Pons (tissue), 1 donor: ENCODE data around the gene AHDC1.
"Not testable (repeated sequence)": the region's sequence is repeated elsewhere in the genome, so short reads cannot be mapped to it uniquely, and the experiment has no call there.

ENCODE experiments used
- DNase-seq: peaks from one replicate; pipeline ENCODE4 v3.0.0-alpha.2; 2016; ENCODE audit warnings: low spot score

The AHDC1 gene

GRCh38 chr1:27549807-27550408 is 54.0 kb downstream of the AHDC1 start:
- no peak for DNase-seq

DNA sequence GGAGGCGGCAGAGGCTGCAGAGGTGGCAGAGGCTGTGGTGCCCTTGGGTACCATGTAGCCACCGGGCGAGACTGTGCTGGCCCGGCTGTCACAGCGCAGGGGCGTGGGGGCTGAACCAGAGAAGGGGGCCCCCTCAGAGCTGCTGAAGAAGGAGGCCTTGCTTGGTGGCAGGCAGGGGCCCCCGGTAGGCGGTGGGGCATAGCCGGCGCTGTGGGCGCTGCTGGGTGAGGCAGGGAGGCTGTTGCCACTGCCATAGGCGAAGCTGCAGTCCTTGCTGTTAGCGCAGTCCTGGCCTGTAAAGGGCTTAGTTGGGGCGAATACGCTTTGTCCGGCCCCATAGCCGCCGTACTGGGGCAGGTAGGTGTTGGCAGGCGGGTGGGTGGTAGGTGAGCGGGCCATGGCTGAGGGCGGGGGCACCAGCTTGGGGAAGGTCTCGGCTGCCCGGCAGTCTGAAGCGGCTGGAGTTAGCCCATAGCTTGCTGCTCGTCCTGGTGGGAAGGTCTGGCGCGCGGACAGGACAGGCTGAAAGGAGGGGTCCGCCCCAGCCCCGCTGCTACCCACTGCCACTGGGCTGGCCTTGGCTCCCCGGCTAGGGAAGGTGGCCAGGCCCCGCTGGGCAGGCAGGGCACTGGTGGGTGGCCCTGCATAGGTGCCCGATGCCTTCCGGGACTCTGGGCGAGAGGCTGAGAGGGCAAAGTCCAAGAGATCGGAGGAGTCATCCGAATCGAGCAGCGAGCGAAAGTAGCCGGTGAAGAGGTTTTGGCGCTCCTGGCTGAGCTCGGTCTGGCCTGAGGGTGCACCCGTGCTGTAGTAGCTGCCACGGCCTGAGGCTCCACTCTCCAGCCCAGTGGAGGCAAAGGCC is 54.9 kb downstream of the AHDC1 start:
- no peak for DNase-seq

DNA sequence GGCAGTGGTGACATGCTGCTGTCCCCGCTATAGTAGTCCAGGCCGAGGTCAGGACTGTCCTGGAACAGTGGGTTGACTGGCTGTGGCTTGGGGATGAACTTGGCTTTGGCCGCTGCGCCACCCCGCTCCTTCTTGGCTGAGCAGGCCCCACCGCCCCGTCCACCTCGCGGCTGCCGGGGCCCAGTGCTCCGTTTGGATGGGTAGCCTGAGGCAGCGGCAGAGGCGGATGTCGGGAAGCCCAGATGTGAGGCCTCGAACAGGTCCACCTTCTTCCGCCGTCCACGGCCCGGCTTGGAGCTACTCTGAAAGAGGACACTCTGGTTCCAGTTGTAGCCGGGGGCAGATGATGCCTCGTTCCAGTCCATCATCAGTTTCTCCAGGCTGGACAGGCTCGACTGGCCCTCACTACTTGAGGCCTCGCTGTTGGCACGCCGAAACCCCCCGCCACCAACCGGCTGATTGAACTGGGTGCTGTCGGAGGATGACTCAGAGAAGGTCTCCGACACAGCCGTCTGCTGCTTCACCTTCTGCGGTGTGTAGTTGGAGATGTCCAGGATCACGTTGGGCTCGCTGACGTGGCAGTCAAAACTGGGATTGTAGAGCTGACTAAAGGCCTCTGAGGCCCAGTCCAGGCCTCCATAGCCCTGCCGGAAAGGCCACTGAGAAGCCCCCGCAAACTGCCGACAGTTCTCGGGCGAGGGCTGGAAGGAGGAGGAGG is 55.6 kb downstream of the AHDC1 start:
- DNase-seq: no peak

DNA sequence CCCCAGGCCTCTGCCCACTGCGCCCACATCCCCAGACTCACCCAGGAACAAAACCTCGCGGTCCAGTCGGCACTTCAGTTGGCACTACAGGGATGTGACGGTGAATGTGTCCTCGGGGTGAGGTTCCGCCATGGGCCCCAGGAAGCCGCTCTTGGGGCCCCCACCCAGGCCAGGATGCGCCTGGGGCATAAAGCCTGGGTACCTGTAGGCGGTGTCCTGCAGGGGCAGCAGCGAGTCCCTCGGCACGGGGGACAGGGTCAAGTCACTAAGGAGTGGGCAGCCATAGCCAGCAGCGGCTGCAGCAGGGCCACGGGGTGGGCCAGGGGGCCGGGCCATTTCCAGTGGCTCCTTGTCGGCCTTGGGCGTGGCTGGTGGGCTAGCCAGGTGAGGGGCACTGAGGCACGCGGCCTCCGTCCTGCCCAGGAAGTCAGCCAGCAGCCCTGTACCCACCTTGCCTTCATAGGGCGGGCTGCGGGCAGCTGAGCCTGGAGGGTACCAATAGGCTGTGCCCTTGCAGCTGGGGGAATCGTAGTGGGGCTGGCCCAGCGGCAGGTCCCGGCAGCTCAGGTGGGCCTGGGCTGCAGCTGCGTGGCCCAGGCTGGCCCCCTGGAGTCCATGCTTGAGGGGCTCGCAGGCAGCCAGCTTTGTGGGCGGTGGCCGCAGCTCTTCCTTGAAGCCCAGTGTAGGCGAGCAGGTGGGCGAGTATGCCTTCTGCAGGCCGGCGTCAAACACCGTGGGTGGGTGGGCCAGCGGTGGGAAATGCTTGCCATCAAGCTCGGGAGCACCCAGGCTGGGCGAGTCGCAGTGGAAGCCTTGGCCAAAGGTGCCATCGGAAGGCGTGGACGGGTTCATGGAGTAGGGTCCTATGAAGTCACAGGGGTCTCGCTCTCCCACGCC is 56.5 kb downstream of the AHDC1 start:
- DNase-seq: no peak

- no peak for DNase-seq
These were observed 58.1 kb downstream of the AHDC1 start for GRCh38 chr1:27545876-27546275.

DNA sequence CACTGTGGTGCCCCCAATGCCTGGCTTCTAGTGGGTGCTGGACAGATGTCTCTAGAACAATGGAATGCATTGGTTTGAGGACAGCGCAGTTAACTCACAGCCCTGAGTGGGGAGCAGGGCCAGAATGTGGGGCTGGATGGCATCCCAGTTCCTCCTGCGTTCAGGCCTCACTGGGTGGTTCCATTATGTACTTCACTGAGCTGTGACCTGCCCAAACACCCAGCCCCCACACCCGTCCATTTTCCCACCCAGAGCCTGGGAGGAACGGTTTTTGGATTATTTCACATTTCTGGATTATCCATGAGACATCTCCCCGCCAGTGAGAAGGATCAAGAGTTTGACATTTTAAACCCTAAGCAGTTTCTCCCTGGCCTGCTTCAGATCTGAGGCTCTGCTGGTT is 58.7 kb downstream of the AHDC1 start:
- no peak for DNase-seq

DNA sequence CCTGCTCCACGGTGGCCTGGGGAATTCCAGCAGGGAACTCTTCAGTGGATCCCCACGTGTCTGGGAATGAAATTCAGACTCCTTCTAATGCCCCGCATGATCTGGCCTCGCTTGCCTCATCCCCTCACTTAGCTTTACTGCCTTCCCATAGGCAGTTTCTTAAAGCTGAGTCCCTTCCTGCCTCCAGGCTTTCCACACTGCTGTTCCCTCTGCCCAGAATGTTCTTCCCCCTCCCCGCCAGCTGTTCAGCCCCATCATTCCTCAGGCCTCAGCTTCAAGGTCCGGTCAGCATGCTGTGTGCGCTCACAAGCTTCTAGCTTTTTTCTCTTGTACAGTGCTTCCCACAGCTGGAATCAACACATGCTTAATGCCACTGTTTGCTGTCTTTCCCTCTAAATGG is 59.1 kb downstream of the AHDC1 start:
- DNase-seq: no peak

DNA sequence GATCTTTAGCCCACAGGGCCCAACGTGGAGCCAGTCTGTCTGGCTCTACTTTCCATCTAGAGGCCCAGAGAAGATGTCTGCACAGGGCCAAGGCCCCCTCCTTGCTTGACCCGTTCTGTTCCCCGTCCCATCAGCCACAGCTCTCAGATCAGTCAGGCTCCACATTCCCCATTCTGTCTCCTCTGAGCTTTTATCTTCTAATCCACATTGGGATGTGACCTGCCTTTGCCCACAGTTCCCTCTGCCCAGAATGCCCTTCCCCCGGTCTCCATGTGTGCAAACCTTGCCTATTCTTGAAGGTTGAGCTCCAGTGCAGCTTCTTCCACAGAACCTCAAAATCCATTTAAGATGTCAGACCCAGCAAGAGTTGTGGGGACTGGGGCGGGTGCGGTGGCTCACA is 60.7 kb downstream of the AHDC1 start:
- DNase-seq: no peak

GRCh38 chr1:27542463-27543273 is 61.3 kb downstream of the AHDC1 start:
- no peak for DNase-seq

GRCh38 chr1:27539901-27540861 is 63.8 kb downstream of the AHDC1 start:
- no peak for DNase-seq

DNA sequence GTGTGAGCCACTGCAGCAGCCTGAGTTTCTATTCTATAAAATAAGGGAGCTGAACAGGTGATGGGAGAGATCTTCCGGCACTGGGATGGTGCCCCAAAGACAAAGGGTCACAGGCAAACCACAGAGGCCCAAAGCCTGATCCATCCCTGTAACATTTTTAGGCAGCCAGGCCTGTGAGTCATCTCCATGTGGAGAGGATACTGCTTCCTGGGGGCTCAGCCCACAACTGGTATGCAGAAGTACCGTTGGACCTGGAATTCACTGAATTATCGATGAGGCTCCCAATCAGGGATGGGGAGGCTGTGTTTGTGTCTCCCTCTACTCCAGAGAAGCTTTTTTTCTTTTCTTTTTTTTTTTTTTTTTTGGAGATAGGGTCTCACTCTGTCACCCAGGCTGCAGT is 65.2 kb downstream of the AHDC1 start:
- DNase-seq: no peak

GRCh38 chr1:27538305-27538676 is 65.7 kb downstream of the AHDC1 start:
- DNase-seq: not testable (repeated sequence)

- DNase-seq: peak; percentile 69
These were observed 67.2 kb downstream of the AHDC1 start for GRCh38 chr1:27536767-27537166.

DNA sequence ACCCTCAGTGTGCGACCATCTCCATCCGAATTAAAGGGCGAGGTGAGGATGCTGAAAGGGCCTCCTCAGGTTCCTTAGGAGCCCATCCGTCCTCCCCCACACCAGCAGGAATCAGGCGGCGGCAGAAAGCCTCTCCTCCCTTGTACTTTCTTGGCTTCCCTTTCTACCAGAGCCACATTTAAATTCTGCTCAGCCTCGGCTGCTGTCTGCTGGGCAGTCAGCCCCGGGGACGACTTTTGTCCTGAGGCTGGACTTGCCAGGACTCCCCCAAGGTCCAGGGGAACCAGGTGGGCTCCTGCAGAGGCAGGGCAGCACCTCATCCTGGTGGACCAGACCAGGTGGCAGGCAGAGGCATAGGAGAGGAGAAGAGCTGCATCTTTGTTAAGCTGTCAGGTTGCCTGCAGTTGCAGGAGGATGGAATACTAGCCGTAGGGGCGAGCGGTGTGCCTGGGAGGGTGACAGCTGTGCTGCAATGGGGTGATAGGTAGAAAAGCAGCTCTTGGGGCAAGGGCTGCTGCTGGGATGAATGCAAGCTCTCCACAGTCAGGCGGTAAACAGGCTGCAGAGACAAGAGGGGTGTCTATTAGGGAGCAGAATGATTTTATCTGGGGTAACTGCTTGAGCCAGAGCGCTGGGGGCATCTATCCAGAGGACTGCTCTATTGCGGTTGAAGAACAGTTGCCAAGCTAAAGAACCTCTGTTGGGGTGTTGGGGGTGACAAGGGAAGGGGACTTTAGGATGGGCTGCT is 67.8 kb downstream of the AHDC1 start:
- no peak for DNase-seq

DNA sequence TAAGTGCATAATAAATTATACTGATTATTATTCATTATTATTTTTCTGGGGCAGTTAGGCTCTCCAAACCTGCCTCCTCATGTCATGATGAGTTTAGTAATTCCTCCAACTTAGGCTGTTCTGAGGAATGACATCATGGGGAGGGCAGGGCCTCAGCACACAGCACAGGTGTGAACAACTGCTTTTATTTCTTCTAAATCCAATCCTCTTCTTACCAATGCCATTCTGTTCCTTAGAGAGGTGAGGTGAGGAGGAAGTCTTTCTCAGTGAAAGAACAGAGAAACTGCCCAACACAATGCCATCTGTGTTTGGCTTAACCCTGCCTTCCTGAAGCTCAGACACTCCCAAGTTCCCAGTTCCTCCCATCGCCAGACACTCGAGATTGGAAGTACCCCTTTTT is 68.6 kb downstream of the AHDC1 start:
- DNase-seq: no peak

DNA sequence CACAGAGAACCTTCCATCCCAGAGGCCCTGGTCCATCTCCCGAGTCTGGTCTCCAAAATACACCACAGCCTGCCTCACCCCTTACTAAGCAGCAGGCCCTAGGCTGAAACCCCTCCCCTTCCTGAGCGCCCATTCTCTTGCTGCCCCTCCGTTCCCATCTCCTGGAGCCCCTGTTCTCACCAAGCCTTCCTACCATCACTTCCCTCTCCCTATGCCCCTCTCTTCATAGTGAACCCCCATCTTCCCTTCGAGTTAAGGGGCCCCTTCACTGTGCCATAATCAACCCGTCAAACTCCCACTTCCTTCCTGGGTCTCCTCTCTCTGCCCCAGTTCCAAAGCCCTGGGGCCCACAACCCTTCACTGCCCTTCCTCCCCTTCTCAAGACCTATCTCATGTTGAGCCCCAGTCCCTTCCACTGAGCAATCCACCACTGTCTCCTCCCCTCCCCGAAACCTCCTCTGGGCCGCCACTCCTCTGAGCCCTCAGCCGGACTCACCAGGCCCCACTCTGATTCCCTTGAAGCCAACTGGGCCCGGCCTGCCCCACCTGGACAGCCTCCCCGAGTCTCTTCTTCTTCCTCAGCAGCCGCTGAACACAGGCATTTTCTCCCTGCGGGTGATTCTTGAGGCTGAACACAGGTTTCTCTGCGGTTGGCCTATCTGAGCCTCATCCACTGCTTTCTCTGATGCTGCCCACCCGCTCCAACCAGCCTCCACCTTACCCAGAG is 71.8 kb downstream of the AHDC1 start:
- DNase-seq: no peak

- DNase-seq: no peak
These were observed 73.8 kb downstream of the AHDC1 start for GRCh38 chr1:27530192-27530591.

- no peak for DNase-seq
These were observed 74.3 kb downstream of the AHDC1 start for GRCh38 chr1:27529704-27530018.
